GM12878 (cell line): Measurements from ENCODE around the gene RNF220. TPM values are rescaled to one million over a fixed set of nuclear protein-coding genes. Genes with fewer than 3 reads are reported as not detected.

Experiments used
- JUNB ChIP-seq: IDR thresholded peaks from 2 replicates; pipeline ENCODE4 v1.6.1; 2016; ENCODE audit warnings: antibody characterized with exemption, mild to moderate bottlenecking
- LARP7 ChIP-seq: fragments of 450-650 bp; IDR thresholded peaks from 2 replicates; pipeline ENCODE4 v1.6.1; 2017; ENCODE audit warnings: mild to moderate bottlenecking
- NR2C2 ChIP-seq: IDR thresholded peaks from 2 replicates; pipeline ENCODE4 v1.6.1; 2011; ENCODE audit warnings: borderline replicate concordance, low read depth; ENCODE audit not compliant: control insufficient read depth, insufficient read length
- POLR2A ChIP-seq: IDR thresholded peaks from 2 replicates; pipeline ENCODE4 v1.6.1; 2011; ENCODE audit warnings: low read depth, mild to moderate bottlenecking, low read length
- POLR2AphosphoS5 ChIP-seq: IDR thresholded peaks from 2 replicates; pipeline ENCODE4 v1.6.1; 2011; ENCODE audit warnings: mild to moderate bottlenecking, low read length, inconsistent platforms
- RUNX3 ChIP-seq: IDR thresholded peaks from 2 replicates; pipeline ENCODE4 v1.6.1; 2012; ENCODE audit warnings: low read length, inconsistent platforms
- SMARCA5 ChIP-seq: fragments of 450-650 bp; IDR thresholded peaks from 2 replicates; pipeline ENCODE4 v1.6.1; 2017; ENCODE audit warnings: mild to moderate bottlenecking
- TAF1 ChIP-seq: IDR thresholded peaks from 2 replicates; pipeline ENCODE4 v1.6.1; 2011; ENCODE audit warnings: mild to moderate bottlenecking, low read depth, low read length, borderline replicate concordance
- USF1 ChIP-seq: IDR thresholded peaks from 2 replicates; pipeline ENCODE4 v1.6.1; 2011; ENCODE audit warnings: borderline replicate concordance, low read depth, mild to moderate bottlenecking, moderate library complexity, mixed read lengths, low read length; ENCODE audit not compliant: insufficient read depth; ENCODE audit errors: extremely low read length
- ZNF217 ChIP-seq: fragments of 450-650 bp; IDR thresholded peaks from 2 replicates; pipeline ENCODE4 v1.6.1; 2017; ENCODE audit warnings: antibody characterized with exemption, mild to moderate bottlenecking
- ZNF24 ChIP-seq: fragments of 450-650 bp; IDR thresholded peaks from 2 replicates; pipeline ENCODE4 v1.6.1; 2017; ENCODE audit warnings: antibody characterized with exemption, mild to moderate bottlenecking
- polyA plus RNA-seq, 11 experiments: library from polyadenylated mRNA; depleted of rRNA in 4 of 11; unstranded in 6 of 11; stranded (reverse) in 5 of 11; fragments of >200 nt; fragmentation: Nextera tagmentation in 4 of 11; fragmentation: Illumina TruSeq in 1 of 11; extraction: Ambion mirVana in 4 of 11; extraction: Trizol in 1 of 11; gene quantifications; 1 replicate in 1 of 11; 2 replicates in 10 of 11; pipeline versions ENCODE4 v1.2.1 to v1.2.3, GENCODE V29; 2011 to 2016; ENCODE audit warnings: inconsistent platforms in 2 of 11, missing spikeins in 2 of 11, low read depth in 1 of 11
- total RNA-seq, 4 experiments: library from RNA; depleted of rRNA in 3 of 4; stranded (reverse); fragments of >200 nt in 3 of 4; fragmentation: Illumina TruSeq in 1 of 4; extraction: Trizol in 1 of 4; gene quantifications; 2 replicates each; pipeline versions ENCODE4 v1.2.1 to v1.2.3, GENCODE V29; 2013 to 2021
- TF ChIP-seq, protein P1 (sequence below): fragments of 450-650 bp; IDR thresholded peaks from 2 replicates; pipeline ENCODE4 v1.6.1; 2018; ENCODE audit warnings: mild to moderate bottlenecking, low read depth, moderate library complexity; ENCODE audit not compliant: partially characterized antibody

Gene RNF220
- total and polyA plus RNA-seq, 10 of the 15 experiments (the other 5 are each of a cell fraction or from before 2014, with no cell fraction given) = 4.6 to 84.1 (median 53.7) TPM

GRCh38 chr1:44515416-44515815 is 110.4 kb downstream of the RNF220 start (continued):
- TF ChIP-seq, protein P1, sequence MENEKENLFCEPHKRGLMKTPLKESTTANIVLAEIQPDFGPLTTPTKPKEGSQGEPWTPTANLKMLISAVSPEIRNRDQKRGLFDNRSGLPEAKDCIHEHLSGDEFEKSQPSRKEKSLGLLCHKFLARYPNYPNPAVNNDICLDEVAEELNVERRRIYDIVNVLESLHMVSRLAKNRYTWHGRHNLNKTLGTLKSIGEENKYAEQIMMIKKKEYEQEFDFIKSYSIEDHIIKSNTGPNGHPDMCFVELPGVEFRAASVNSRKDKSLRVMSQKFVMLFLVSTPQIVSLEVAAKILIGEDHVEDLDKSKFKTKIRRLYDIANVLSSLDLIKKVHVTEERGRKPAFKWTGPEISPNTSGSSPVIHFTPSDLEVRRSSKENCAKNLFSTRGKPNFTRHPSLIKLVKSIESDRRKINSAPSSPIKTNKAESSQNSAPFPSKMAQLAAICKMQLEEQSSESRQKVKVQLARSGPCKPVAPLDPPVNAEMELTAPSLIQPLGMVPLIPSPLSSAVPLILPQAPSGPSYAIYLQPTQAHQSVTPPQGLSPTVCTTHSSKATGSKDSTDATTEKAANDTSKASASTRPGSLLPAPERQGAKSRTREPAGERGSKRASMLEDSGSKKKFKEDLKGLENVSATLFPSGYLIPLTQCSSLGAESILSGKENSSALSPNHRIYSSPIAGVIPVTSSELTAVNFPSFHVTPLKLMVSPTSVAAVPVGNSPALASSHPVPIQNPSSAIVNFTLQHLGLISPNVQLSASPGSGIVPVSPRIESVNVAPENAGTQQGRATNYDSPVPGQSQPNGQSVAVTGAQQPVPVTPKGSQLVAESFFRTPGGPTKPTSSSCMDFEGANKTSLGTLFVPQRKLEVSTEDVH = no peak
- TF ChIP-seq SMARCA5 = no peak
- no peak for TF ChIP-seq ZNF24
- TF ChIP-seq LARP7 = no peak
- TF ChIP-seq NR2C2 = no peak
- TF ChIP-seq TAF1 = no peak
- TF ChIP-seq JUNB = no peak
- TF ChIP-seq POLR2AphosphoS5 = no peak
- TF ChIP-seq USF1 = no peak
- TF ChIP-seq RUNX3 = no peak
- no peak for TF ChIP-seq POLR2A
- TF ChIP-seq ZNF217 = no peak
- TF ChIP-seq, all 136 proteins: peak for 0
